AG09309 (cell line): ENCODE results near the gene MAN1C1.

Source experiments
- DNase-seq: peaks from one replicate; pipeline ENCODE4 v3.0.0-alpha.2; 2010; ENCODE audit warnings: low read depth
- H3K4me3 ChIP-seq: 2 replicates; pipeline ENCODE4 v1.5.1; 2011; ENCODE audit warnings: mild to moderate bottlenecking, low read depth, low read length, moderate library complexity; ENCODE audit not compliant: control insufficient read depth
- TF ChIP-seq, protein P1 (sequence below): IDR thresholded peaks from 2 replicates; pipeline ENCODE4 v1.5.1; 2011; ENCODE audit warnings: mild to moderate bottlenecking, low read depth, low read length, inconsistent platforms; ENCODE audit not compliant: insufficient read depth, control insufficient read depth; ENCODE audit errors: missing control alignments

The MAN1C1 gene

DNA sequence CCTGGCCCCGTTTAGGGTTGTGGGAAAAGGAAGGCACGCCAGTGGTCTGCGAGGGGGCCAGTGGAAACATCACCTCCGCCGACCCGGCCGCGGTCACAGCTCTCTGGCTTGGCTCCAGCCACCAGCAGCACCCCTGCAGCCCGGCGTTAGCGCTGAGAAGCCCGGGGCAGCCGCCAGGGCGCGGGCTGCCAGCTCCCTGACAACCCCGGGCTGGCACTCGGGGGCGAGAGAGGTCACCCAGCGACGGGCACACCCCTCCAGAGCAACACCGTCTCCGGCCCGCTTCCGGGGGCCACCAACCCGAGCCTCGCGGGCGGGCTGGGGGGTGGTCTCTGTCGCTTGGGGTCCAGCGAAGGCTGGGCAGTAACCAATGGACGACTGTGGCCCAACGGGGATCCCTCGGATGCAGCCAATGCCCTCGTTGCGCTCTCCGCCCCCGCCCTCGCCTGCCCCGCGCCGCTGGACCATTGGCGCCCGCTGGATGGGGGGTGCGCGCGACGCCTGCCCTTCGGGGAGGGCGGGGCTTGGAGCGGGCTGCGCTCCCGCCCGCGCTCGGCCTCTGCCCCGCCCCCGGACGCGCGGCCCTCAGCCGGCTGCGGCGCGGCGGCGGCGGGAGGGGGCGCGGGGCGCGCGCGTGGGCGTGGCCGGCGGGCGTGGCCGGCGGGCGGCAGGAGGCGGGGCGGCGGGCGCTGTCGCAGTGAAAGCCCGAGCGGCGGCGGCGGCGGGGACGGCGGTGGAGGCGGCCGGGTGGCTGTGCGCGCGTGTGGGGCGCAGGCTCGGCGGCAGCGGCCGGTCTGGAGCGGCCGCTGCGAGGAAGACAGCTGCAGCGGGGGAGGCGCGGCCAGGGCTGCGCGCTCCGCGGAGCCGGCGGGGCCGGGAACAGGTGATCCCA lies at the start of gene MAN1C1:
TSS of gene MAN1C1 (plus strand) at position 697 of the 892 bp plus-strand sequence. CDS start 1,007 bp downstream, outside the sequence.
- DNase-seq: no peak
- TF ChIP-seq, protein P1, sequence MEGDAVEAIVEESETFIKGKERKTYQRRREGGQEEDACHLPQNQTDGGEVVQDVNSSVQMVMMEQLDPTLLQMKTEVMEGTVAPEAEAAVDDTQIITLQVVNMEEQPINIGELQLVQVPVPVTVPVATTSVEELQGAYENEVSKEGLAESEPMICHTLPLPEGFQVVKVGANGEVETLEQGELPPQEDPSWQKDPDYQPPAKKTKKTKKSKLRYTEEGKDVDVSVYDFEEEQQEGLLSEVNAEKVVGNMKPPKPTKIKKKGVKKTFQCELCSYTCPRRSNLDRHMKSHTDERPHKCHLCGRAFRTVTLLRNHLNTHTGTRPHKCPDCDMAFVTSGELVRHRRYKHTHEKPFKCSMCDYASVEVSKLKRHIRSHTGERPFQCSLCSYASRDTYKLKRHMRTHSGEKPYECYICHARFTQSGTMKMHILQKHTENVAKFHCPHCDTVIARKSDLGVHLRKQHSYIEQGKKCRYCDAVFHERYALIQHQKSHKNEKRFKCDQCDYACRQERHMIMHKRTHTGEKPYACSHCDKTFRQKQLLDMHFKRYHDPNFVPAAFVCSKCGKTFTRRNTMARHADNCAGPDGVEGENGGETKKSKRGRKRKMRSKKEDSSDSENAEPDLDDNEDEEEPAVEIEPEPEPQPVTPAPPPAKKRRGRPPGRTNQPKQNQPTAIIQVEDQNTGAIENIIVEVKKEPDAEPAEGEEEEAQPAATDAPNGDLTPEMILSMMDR: peak; percentile 33
- H3K4me3 ChIP-seq: peak within 1 kb of the TSS; percentile 44

DNA sequence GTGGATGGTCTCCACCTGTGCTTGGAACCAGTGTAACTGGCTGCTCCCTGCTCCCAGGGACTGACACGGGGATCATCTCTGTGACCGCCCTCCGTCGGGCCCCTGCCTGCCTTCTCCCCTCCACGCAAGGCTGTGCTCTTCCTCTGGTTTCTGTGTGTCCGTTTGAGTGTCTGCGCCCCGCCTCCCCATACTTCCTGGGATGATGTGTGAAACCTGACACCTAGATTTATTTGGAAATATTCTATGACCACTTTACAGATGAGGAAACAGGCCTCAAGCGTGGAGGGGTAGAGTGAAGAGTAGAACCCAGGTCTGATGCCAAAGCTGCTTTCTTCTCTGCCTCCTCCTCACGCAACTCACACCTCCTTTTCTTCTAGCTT lies 48.9 kb upstream of the MAN1C1 start:
- TF ChIP-seq, protein P1: no peak

DNA sequence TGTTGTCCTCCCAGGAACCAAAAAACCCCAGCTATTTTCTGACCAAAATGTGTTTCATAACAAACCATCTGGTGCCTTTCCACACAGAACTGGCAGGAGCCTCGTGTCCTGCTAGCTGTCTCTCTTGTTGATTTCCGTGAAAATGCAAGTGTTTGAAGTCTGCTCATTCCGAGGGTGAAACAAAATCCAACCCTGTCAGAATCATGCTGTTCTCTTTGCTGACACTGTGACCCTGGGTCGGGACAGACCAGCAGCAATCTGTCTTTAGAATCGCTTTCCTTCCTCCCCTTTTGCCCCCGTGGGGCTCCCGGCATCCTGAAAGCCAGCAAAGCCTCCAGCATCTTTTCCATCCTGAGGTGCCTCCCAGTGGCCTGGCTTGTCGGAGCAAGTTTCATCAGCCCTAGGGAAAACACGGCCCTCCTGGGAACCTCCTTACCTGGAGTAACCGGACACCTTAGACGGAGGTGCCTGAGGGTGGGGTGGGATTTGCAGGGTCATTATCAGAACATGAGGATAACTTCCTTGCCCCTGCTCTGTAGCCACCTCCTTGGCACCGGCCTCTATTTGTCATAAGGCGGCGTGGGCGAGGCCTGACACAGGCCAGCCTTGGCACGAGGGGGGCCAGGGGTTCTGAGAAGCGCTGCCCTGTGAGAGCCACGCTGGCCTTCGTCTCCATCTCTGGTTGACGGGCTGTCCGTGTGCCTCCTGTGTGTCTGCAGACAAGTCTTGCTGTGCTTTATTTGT lies 48.3 kb upstream of the MAN1C1 start:
- TF ChIP-seq, protein P1: no peak
- no peak for DNase-seq
- H3K4me3 ChIP-seq: no peak overlapping the region

More for the DNA sequence above, 48.9 kb upstream of the MAN1C1 start:
- no peak overlapping the region for H3K4me3 ChIP-seq
- no peak for DNase-seq

DNA sequence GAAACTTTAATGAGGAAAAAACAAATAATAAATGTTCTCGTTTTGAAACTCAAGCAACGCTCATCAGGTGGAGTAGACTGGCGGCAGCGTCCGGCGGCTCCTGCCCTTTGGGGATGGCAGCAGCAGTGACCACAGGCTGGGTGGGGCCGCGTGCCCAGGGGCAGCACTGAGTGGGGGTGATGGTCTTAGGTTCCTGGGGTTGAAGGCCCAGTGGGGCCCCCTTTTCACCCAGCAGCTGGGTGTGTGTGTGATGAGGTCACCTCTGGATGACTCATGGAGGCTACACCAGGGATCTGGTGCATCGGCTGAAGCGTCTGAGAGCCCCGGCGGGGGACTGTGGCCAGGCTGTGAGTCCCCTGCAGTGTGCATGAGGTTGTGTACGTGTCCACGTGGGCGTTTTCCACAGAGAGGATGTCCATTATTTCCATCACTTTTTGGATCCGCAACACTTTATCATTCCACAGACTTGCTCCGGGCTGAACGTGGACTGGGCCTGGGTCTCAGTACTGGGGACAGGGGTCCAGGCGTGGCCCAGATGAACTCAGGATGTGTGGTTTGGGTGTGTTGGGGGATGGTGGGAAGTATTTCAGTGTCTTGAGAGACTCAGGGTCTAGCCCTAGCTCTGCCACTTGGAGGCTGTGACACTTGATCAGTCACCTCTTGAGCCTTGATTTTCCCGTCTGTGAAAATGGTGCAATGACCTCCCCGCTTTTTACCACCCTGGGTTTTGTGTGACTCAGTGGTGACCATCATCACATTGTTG lies 47.6 kb upstream of the MAN1C1 start:
- DNase-seq: peak; percentile 54

DNA sequence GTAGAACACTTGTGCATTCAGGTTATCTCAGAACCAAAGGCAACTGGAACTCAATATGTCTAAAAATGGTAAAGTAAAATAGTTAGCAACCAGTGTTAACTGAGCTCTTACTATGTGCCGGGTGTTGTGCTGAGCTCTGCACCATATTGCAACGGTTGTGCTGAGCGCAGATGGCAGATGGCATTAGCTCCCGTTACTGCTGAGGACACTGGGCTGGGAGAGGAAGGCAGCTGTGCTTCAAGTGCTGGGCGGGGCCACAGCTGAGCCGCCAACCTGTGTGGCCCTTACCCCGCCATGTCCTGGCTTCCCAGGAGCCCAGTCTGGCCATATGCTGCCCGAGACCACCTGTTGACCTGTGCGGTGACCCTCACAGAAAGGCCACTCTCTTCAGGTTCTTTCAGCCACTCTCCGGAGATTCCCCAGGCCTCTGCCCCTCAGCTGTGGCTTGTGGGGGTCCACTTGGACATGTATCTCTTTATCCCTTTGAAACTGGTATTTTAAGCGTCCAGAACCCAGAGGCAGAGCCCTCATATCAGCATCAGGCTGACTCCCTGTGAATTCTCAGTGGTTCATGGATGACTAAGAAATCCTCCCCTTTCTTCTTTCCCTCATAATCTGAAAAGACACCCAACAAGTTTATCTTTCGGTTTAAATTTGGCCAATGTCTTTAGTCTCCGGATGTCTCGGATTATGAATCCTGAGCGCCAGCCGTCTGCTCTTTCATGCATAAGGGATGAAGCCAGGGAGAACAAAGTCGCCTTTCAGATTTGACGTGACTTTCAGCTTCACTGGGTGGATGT lies 46.8 kb upstream of the MAN1C1 start:
- TF ChIP-seq, protein P1: no peak

More for the DNA sequence above, 47.6 kb upstream of the MAN1C1 start:
- H3K4me3 ChIP-seq: no peak overlapping the region
- TF ChIP-seq, protein P1: no peak

More for the DNA sequence above, 46.8 kb upstream of the MAN1C1 start:
- H3K4me3 ChIP-seq: no peak overlapping the region
- no peak for DNase-seq
